Lung (tissue), 12 donors: Measurements from ENCODE around the gene UBL4B. TPM values are rescaled to one million over a fixed set of nuclear protein-coding genes. Genes with fewer than 3 reads are reported as not detected.

ENCODE experiments used
- ATAC-seq: fragments of 200-7000 bp; cut with Tn5 transposase; one replicate; pipeline ENCODE4 v1.9.1; 2020; ENCODE audit warnings: moderate number of reproducible peaks; ENCODE audit not compliant: insufficient read depth, low FRiP score
- DNase-seq, 3 donors: peaks; one replicate each; pipeline ENCODE4 v3.0.0-alpha.2; 2013 to 2017
- H3K27ac ChIP-seq, 2 donors: one replicate each; pipeline ENCODE4 v1.5.1; 2013; ENCODE audit warnings: mild to moderate bottlenecking in 2 of 2, moderate library complexity in 2 of 2, control low read depth in 1 of 2, inconsistent platforms in 1 of 2, low read depth in 1 of 2, low read length in 1 of 2
- H3K27me3 ChIP-seq, 3 donors: one replicate each; pipeline ENCODE4 v1.5.1; 2013; ENCODE audit warnings: low read length in 2 of 3; ENCODE audit not compliant: control insufficient read depth in 3 of 3, insufficient read depth in 3 of 3
- H3K36me3 ChIP-seq, 4 donors: one replicate each; pipeline ENCODE4 v1.5.1; 2013; ENCODE audit warnings: low read length in 4 of 4, mild to moderate bottlenecking in 1 of 4, moderate library complexity in 1 of 4; ENCODE audit not compliant: control insufficient read depth in 4 of 4, insufficient read depth in 4 of 4
- H3K4me1 ChIP-seq, 5 donors: one replicate each; pipeline ENCODE4 v1.5.1; 2013; ENCODE audit warnings: low read length in 5 of 5, mild to moderate bottlenecking in 2 of 5, moderate library complexity in 1 of 5; ENCODE audit not compliant: control insufficient read depth in 5 of 5, insufficient read depth in 5 of 5
- H3K4me3 ChIP-seq: one replicate; pipeline ENCODE4 v1.5.1; 2013; ENCODE audit warnings: mild to moderate bottlenecking, control low read depth, moderate library complexity
- H3K9ac ChIP-seq, 2 donors: one replicate each; pipeline ENCODE4 v1.5.1; 2013; ENCODE audit warnings: low read length in 2 of 2, control low read depth in 1 of 2; ENCODE audit not compliant: insufficient read depth in 1 of 2
- H3K9me3 ChIP-seq, 4 donors: one replicate each; pipeline ENCODE4 v1.5.1; 2013; ENCODE audit warnings: low read length in 3 of 4, mild to moderate bottlenecking in 1 of 4, moderate library complexity in 1 of 4; ENCODE audit not compliant: control insufficient read depth in 4 of 4, insufficient read depth in 3 of 4
- WGBS, 2 donors: extraction: QIAGEN DNeasy Blood & Tissue Kit; methylation state at CpG; one replicate each; pipeline ENCODE4 v1.1.7; 2013; 5-methylcytosine and 5-hydroxymethylcytosine counted together
- polyA plus RNA-seq, 2 donors: library from polyadenylated mRNA; stranded (reverse); fragments of 200-250 nt; gene quantifications; one replicate each; pipeline ENCODE4 v1.2.1, GENCODE V29; 2013
- total RNA-seq, 2 donors: library from RNA; depleted of rRNA in 1 of 2; stranded (reverse); fragments of >200 nt in 1 of 2; gene quantifications; one replicate each; pipeline ENCODE4 v1.2.1, GENCODE V29; 2014 to 2021
- TF ChIP-seq, protein P1 (sequence below): IDR thresholded peaks from 2 replicates; pipeline ENCODE4 v1.5.1; 2012; ENCODE audit warnings: mild to moderate bottlenecking; ENCODE audit errors: control extremely low read depth, extremely low read depth
- donor health status: control.
- donor health status: control.
- donor health status: Bipolar disorder and iron deficiency.
- donor health status: healthy.
- donor health status: DM: yes; HTN: yes; CAD: no.

The UBL4B gene
- total and polyA plus RNA-seq, 4 donors, result not detected

DNA sequence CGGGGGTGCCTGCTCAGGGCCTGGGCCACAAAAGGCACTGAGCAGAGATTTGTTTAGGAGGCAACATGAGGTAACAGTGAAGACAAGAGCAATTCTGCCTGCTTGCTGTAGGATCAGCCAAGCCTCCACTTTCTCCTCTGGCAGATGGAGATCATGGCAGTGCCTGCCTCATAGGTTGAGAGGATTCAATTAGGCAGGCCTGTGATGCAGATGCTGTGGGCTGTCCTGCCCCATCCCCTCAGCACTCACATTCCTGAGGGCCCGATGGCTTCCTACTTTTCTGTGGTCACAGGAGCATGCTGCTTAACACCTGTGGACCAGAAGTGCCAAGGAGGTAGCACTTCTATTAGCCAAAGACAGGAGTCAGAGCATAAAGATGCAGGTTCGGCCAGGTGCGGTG lies 1.2 kb upstream of the UBL4B start:
- H3K9ac ChIP-seq, result no peak overlapping the region
- no peak overlapping the region for H3K27ac ChIP-seq
- ATAC-seq, result no peak
- no peaks in the 10 kb centered on the region for H3K9me3 ChIP-seq
- WGBS, 2 donors, result 81 to 87% methylated on average over 4 of the region's 4 CpGs
- TF ChIP-seq, protein P1, sequence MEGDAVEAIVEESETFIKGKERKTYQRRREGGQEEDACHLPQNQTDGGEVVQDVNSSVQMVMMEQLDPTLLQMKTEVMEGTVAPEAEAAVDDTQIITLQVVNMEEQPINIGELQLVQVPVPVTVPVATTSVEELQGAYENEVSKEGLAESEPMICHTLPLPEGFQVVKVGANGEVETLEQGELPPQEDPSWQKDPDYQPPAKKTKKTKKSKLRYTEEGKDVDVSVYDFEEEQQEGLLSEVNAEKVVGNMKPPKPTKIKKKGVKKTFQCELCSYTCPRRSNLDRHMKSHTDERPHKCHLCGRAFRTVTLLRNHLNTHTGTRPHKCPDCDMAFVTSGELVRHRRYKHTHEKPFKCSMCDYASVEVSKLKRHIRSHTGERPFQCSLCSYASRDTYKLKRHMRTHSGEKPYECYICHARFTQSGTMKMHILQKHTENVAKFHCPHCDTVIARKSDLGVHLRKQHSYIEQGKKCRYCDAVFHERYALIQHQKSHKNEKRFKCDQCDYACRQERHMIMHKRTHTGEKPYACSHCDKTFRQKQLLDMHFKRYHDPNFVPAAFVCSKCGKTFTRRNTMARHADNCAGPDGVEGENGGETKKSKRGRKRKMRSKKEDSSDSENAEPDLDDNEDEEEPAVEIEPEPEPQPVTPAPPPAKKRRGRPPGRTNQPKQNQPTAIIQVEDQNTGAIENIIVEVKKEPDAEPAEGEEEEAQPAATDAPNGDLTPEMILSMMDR, result no peak
- H3K4me3 ChIP-seq, result no peak overlapping the region
- no peaks in the 10 kb centered on the region for H3K4me1 ChIP-seq
- peaks cover 0 to 29% (median 0%) of the 10 kb centered on the region in 3 donors for H3K27me3 ChIP-seq
- H3K36me3 ChIP-seq, result no peaks in the 10 kb centered on the region
- DNase-seq, result no peak

DNA sequence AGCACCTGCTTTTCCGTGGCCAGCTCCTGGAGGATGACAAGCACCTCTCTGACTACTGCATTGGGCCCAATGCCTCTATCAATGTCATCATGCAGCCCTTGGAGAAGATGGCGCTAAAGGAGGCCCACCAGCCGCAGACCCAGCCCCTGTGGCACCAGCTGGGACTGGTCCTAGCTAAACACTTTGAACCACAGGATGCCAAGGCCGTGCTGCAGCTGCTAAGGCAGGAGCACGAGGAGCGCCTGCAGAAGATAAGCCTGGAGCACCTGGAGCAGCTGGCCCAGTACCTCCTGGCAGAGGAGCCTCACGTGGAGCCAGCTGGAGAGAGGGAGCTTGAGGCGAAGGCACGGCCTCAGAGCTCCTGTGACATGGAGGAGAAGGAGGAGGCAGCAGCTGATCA lies 413 bp downstream of the UBL4B start:
- H3K9me3 ChIP-seq, result no peaks in the 10 kb centered on the region
- 70 to 85% methylated on average over 9 of the region's 9 CpGs for WGBS, 2 donors
- no peak overlapping the region for H3K27ac ChIP-seq
- H3K9ac ChIP-seq, result no peak overlapping the region
- no peak overlapping the region for H3K4me3 ChIP-seq
- H3K36me3 ChIP-seq, result no peaks in the 10 kb centered on the region
- TF ChIP-seq, protein P1, result no peak
- ATAC-seq (no peak), DNase-seq (no peak)
- H3K27me3 ChIP-seq, result peaks cover 0 to 26% (median 0%) of the 10 kb centered on the region in 3 donors
- no peaks in the 10 kb centered on the region for H3K4me1 ChIP-seq

DNA sequence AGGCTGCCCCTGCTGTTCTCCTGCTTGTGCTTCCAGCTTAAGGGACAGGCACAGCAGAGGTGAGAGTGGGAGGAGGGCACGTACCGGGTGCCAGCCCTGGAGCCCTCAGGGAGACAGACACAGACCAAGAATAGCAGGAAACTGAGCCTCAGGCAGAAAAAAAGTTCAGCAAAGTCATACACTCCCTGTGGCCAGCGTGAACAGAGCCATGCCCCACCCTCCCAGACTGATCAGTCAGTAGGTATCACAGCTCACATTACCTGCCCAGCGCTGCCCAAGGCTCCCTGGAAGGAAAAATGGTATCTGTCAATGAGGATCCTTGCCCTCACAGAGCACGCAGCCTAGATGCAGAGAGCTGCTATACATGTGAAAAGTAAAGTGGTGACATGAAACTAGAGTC lies 1.3 kb downstream of the UBL4B start:
- 62 to 76% methylated on average over 5 of the region's 5 CpGs for WGBS, 2 donors
- H3K9ac ChIP-seq, result no peak overlapping the region
- H3K27ac ChIP-seq, result no peak overlapping the region
- TF ChIP-seq, protein P1, result no peak
- DNase-seq, result no peak
- H3K27me3 ChIP-seq, result peaks cover 0 to 26% (median 0%) of the 10 kb centered on the region in 3 donors
- H3K4me1 ChIP-seq, result no peaks in the 10 kb centered on the region
- H3K36me3 ChIP-seq, result no peaks in the 10 kb centered on the region
- ATAC-seq, result no peak
- H3K9me3 ChIP-seq, result no peaks in the 10 kb centered on the region
- no peak overlapping the region for H3K4me3 ChIP-seq

DNA sequence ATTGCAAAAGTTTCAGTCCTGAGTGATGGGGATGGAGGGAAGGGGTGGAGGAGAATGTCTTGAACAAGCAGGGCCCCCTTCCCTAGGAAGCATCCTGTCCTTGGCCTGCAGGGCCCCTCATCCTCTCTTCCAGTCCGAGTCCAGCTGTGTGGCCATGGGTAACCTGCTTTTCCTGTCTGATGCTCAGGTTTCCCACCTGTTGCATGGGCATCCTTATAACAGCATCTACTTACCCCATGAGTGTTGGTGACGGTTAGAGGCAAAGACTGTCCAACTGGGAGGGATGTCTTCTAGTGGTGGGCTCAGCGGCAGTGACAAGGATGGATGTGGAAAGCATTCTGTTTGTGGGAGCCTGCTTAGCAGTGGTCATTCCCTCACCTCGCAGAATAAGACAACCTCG lies 1.9 kb downstream of the UBL4B start:
- WGBS, 2 donors, result 72 to 79% methylated on average over 5 of the region's 5 CpGs
- Histone ChIP-seq H3K4me1 (no peaks in the 10 kb centered on the region), H3K36me3 (no peaks in the 10 kb centered on the region), H3K9me3 (no peaks in the 10 kb centered on the region), H3K9ac (no peak overlapping the region), H3K4me3 (no peak overlapping the region), H3K27me3 (peaks cover 0 to 25% (median 0%) of the 10 kb centered on the region in 3 donors), H3K27ac (no peak overlapping the region)
- TF ChIP-seq, protein P1, result no peak
- ATAC-seq (no peak), DNase-seq (no peak)
